Neuronal stem cell (in vitro differentiated cells): ENCODE results near the gene SYT9.

Source experiments
- DNase-seq: peaks from one replicate; pipeline ENCODE4 v3.0.0-alpha.2; 2013; ENCODE audit warnings: low spot score
- H2AFZ ChIP-seq: one replicate; pipeline ENCODE4 v1.6.1; 2013; ENCODE audit warnings: mild to moderate bottlenecking, low read length, inconsistent platforms
- H2AK5ac ChIP-seq: 2 replicates; pipeline ENCODE4 v1.6.1; 2013; ENCODE audit warnings: low read depth, mild to moderate bottlenecking, inconsistent platforms, low read length, moderate library complexity, mixed read lengths
- H2BK120ac ChIP-seq: 2 replicates; pipeline ENCODE4 v1.6.1; 2013; ENCODE audit warnings: low read depth, mild to moderate bottlenecking, inconsistent platforms, low read length, moderate library complexity, mixed read lengths
- H2BK12ac ChIP-seq: one replicate; pipeline ENCODE4 v1.6.1; 2013; ENCODE audit warnings: low read length, inconsistent platforms
- H2BK15ac ChIP-seq: 2 replicates; pipeline ENCODE4 v1.6.1; 2013; ENCODE audit warnings: mild to moderate bottlenecking, low read length, inconsistent platforms, mixed read lengths
- H2BK5ac ChIP-seq: one replicate; pipeline ENCODE4 v1.6.1; 2013; ENCODE audit warnings: inconsistent platforms, mild to moderate bottlenecking, low read length, moderate library complexity
- H3K14ac ChIP-seq: one replicate; pipeline ENCODE4 v1.6.1; 2013; ENCODE audit warnings: low read length, inconsistent platforms
- H3K18ac ChIP-seq: 2 replicates; pipeline ENCODE4 v1.6.1; 2013; ENCODE audit warnings: low read length, inconsistent platforms
- H3K23ac ChIP-seq: 2 replicates; pipeline ENCODE4 v1.6.1; 2013; ENCODE audit warnings: low read depth, mild to moderate bottlenecking, mixed read lengths, low read length, inconsistent platforms; ENCODE audit not compliant: poor library complexity
- H3K27ac ChIP-seq: replicated peaks from 3 replicates; pipeline ENCODE4 v1.5.1; 2013; ENCODE audit warnings: low read length, inconsistent platforms
- H3K27me3 ChIP-seq, 3 experiments: 2 replicates each; pipeline ENCODE4 v1.6.1; 2013; ENCODE audit warnings: low read length in 3 of 3, mild to moderate bottlenecking in 2 of 3, inconsistent platforms in 1 of 3, low read depth in 1 of 3, mixed read lengths in 1 of 3, moderate library complexity in 1 of 3; ENCODE audit not compliant: control insufficient read depth in 3 of 3, insufficient read depth in 3 of 3
- H3K36me3 ChIP-seq, 2 donors: replicated peaks in 1 of 2; 2 replicates each; pipeline ENCODE4 v1.6.1; 2013; ENCODE audit warnings: low read length in 2 of 2; ENCODE audit not compliant: control insufficient read depth in 2 of 2, insufficient read depth in 2 of 2
- H3K4ac ChIP-seq: 2 replicates; pipeline ENCODE4 v1.6.1; 2013; ENCODE audit warnings: inconsistent platforms, mild to moderate bottlenecking, low read length, moderate library complexity
- H3K4me1 ChIP-seq, 2 donors: 1 replicate in 1 of 2; 2 replicates in 1 of 2; pipeline ENCODE4 v1.6.1; 2013; ENCODE audit warnings: low read length in 2 of 2, low read depth in 1 of 2; ENCODE audit not compliant: control insufficient read depth in 2 of 2, insufficient read depth in 1 of 2
- H3K4me2 ChIP-seq: one replicate; pipeline ENCODE4 v1.6.1; 2013; ENCODE audit warnings: mild to moderate bottlenecking, low read length, inconsistent platforms; ENCODE audit not compliant: insufficient read depth, poor library complexity, severe bottlenecking
- H3K4me3 ChIP-seq, 2 donors: 2 replicates each; pipeline ENCODE4 v1.5.1; 2013; ENCODE audit warnings: low read length in 2 of 2, mild to moderate bottlenecking in 2 of 2, inconsistent platforms in 1 of 2, moderate library complexity in 1 of 2
- H3K79me1 ChIP-seq: one replicate; pipeline ENCODE4 v1.6.1; 2013; ENCODE audit warnings: low read depth, mild to moderate bottlenecking, inconsistent platforms, low read length, moderate library complexity
- H3K9ac ChIP-seq: one replicate; pipeline ENCODE4 v1.6.1; 2013; ENCODE audit warnings: mild to moderate bottlenecking, low read depth, low read length, inconsistent platforms; ENCODE audit not compliant: poor library complexity
- H3K9me3 ChIP-seq, 2 donors: replicated peaks in 1 of 2; 2 replicates each; pipeline versions ENCODE3 to v1.6.1; 2013; ENCODE audit warnings: low read length in 2 of 2, mild to moderate bottlenecking in 2 of 2, inconsistent platforms in 1 of 2, low read depth in 1 of 2, mixed read lengths in 1 of 2, moderate library complexity in 1 of 2; ENCODE audit not compliant: control insufficient read depth in 2 of 2, insufficient read depth in 1 of 2
- H4K8ac ChIP-seq: one replicate; pipeline ENCODE4 v1.6.1; 2013; ENCODE audit warnings: low read depth, mild to moderate bottlenecking, inconsistent platforms, low read length, moderate library complexity
- H4K91ac ChIP-seq: one replicate; pipeline ENCODE4 v1.6.1; 2013; ENCODE audit warnings: low read length, low read depth, mild to moderate bottlenecking, inconsistent platforms; ENCODE audit not compliant: poor library complexity
- WGBS, 2 donors: extraction: QIAGEN DNeasy Blood & Tissue Kit; methylation state at CpG; one replicate each; pipeline ENCODE4 v1.1.7; 2013; ENCODE audit warnings: missing lambda C conversion rate in 2 of 2, mixed read lengths in 1 of 2; ENCODE audit not compliant: insufficient read length in 2 of 2, insufficient replicate concordance in 1 of 2; ENCODE audit errors: extremely low coverage in 2 of 2; 5-methylcytosine and 5-hydroxymethylcytosine counted together

SYT9 gene

DNA sequence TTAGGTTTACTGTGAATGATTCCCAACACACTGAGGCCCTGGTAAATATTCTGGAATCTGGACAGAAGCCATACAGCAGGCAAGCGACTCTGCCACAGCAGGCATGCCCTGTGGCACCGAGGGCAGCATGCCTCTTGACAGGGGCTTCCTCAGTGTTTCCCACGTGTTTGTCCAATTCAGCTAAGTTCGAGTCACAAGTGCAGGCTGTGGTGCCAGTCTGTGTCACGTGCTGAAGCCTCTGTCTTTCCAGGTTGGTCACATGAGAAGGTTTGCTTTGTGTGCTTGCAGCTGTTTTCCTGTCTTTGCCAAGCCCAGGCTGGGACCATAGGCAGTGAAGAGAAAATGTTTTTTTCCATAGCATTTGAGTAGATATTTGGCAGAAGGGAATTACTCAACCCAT is 259.7 kb downstream of the SYT9 start:
- Histone ChIP-seq H3K4me2 (no peak overlapping the region), H3K79me1 (no peaks in the 10 kb centered on the region), H3K27me3 (peaks cover 0 to 55% (median 13%) of the 10 kb centered on the region in 3 experiments), H3K14ac (no peak overlapping the region), H2BK120ac (no peak overlapping the region), H3K27ac (no peak overlapping the region), H3K4ac (peak overlapping the region; percentile 61), H3K4me1 (peaks cover 6 to 10% of the 10 kb centered on the region in 2 donors), H4K8ac (no peak overlapping the region), H2BK5ac (no peak overlapping the region), H2BK15ac (no peak overlapping the region), H2AK5ac (no peak overlapping the region), H2AFZ (no peak overlapping the region), H3K9ac (no peak overlapping the region), H3K23ac (no peak overlapping the region), H3K9me3 (no peaks in the 10 kb centered on the region), H3K4me3 (no peak overlapping the region), H4K91ac (no peak overlapping the region), H3K18ac (no peak overlapping the region), H3K36me3 (no peaks in the 10 kb centered on the region), H2BK12ac (no peak overlapping the region)
- WGBS, 2 donors: no CpG with 5 or more reads among the region's 5 CpGs
- no peak for DNase-seq

DNA sequence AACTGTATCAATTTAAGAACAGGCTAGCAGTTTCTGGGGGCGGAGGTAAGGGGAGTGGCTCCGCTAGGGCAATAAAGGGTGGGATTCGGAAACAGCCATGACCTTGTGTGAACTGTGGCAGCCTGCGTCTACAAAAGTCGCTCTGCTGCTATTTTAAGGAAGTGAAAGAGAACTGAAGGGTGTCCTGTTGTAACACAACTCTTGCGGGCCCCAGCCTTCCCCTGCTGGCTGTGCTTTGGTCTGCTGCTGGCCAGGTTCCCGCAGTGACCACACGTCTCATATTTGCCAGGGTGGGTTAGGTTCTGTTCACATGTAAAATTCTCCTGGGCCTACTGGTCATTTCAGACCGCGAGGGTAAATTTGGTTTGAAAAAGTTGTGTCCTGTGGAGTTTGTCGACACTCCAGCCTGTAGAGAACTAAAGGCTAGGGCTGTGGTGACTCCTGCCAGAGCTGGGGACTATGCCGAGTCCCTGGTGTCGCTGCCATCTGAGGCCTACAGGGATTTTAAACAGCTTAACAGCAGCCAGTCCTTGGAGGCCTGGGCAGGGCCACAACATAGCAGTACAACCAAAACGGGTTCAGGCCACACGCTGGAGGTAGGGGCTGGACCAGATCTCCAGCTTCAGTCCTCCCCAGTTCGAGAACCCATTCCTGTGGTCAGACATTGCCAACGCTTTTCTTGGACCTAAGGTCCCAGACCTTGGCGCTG is 261.0 kb downstream of the SYT9 start:
- no peak overlapping the region for H2BK15ac ChIP-seq
- H3K27ac ChIP-seq: peak overlapping the region; percentile 78
- no CpG with 5 or more reads among the region's 18 CpGs for WGBS, 2 donors
- no peaks in the 10 kb centered on the region for H3K9me3 ChIP-seq
- H2BK12ac ChIP-seq: no peak overlapping the region
- no peak for DNase-seq
- H3K14ac ChIP-seq: no peak overlapping the region
- no peak overlapping the region for H3K4ac ChIP-seq
- H2BK120ac ChIP-seq: no peak overlapping the region
- peaks cover 0 to 60% (median 13%) of the 10 kb centered on the region in 3 experiments for H3K27me3 ChIP-seq
- no peak overlapping the region for H2BK5ac ChIP-seq
- peak overlapping the region; percentile 99 for H2AFZ ChIP-seq
- H3K4me1 ChIP-seq: peaks cover 6 to 10% of the 10 kb centered on the region in 2 donors
- H3K23ac ChIP-seq: no peak overlapping the region
- no peaks in the 10 kb centered on the region for H3K79me1 ChIP-seq
- no peak overlapping the region for H2AK5ac ChIP-seq
- H3K4me3 ChIP-seq: peak overlapping the region; percentile 61 to 88
- H4K91ac ChIP-seq: no peak overlapping the region
- no peak overlapping the region for H3K9ac ChIP-seq
- H4K8ac ChIP-seq: no peak overlapping the region
- peak overlapping the region; percentile 70 for H3K4me2 ChIP-seq
- no peaks in the 10 kb centered on the region for H3K36me3 ChIP-seq
- H3K18ac ChIP-seq: peak overlapping the region; percentile 48

DNA sequence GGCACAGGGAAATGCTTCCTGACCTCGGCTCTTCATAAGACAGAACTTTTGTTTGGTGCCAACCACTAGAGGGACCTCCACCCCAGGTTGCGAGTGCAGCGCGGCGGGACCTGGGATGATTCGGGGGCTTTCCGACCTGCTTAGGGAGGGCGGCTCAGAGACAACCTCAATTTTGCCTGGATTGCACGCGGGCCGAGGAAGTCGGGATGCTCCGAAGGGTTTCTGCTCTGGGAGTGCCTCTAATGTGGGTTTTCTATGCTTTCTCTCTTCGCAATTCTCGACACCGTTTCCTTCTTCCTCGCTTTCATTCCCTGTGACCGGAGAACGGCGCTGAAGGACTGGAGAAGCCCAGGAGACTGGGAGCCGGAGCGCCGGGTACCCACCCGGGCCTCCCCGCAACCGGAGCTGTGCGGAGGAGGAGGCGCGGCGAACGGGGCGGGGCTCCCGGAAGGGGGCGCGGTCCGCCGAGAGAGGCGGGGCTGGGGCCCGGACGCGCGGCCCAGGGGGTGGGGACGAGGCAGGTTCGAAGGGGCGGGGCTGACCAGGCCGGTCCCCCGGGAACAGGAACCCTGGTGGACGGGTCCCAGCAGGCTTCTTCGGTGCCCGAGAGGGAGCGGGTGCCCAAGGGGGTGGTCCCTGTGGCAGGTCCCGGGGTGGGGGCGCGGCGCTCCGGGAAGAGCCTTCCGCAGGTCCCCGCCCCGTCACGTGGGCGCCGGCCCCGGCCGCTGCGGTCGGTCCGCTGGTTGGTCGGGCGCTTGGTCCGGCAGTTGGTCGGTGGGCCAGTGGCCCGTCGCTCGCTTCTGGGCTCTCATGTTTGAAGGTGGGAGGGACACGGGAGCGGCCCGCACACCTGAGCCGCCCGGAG is 261.8 kb downstream of the SYT9 start, which contains the start of gene PPFIBP2:
Gene PPFIBP2, plus strand, starts transcription at position 766 of the 865 bp plus-strand sequence. CDS start 35,477 bp downstream, outside the sequence.
- Histone ChIP-seq H2BK5ac (peak within 1 kb of the TSS; percentile 85), H3K23ac (peak within 1 kb of the TSS; percentile 85), H3K4me2 (peak within 1 kb of the TSS; percentile 97), H3K4me1 (peaks cover 6 to 10% of the 10 kb centered on the region in 2 donors), H3K4me3 (peak within 1 kb of the TSS; percentile 61 to 88), H2AFZ (peak within 1 kb of the TSS; percentile 99), H3K4ac (peak within 1 kb of the TSS; percentile 84), H2BK15ac (peak within 1 kb of the TSS; percentile 84), H3K27me3 (peaks cover 0 to 61% (median 13%) of the 10 kb centered on the region in 3 experiments), H3K9ac (peak within 1 kb of the TSS; percentile 91), H3K14ac (peak within 1 kb of the TSS; percentile 98), H3K27ac (peak within 1 kb of the TSS; percentile 78), H2BK12ac (peak within 1 kb of the TSS; percentile 10), H3K79me1 (no peaks in the 10 kb centered on the region), H3K36me3 (no peaks in the 10 kb centered on the region), H3K9me3 (no peaks in the 10 kb centered on the region), H2AK5ac (no peak within 1 kb of the TSS), H4K91ac (no peak within 1 kb of the TSS), H3K18ac (peak within 1 kb of the TSS; percentile 96), H2BK120ac (no peak within 1 kb of the TSS), H4K8ac (peak within 1 kb of the TSS; percentile 82)
- no CpG with 5 or more reads among the region's 79 CpGs for WGBS, 2 donors
- peak; percentile 74 for DNase-seq
